ENCODE data around the gene RAB4B. TPM values are rescaled to one million over a fixed set of nuclear protein-coding genes. Genes with fewer than 3 reads are reported as not detected.

Gene RAB4B
- total and polyA plus RNA-seq, 2 experiments from 2014 or later = 27.4 to 29.0 TPM

DNA sequence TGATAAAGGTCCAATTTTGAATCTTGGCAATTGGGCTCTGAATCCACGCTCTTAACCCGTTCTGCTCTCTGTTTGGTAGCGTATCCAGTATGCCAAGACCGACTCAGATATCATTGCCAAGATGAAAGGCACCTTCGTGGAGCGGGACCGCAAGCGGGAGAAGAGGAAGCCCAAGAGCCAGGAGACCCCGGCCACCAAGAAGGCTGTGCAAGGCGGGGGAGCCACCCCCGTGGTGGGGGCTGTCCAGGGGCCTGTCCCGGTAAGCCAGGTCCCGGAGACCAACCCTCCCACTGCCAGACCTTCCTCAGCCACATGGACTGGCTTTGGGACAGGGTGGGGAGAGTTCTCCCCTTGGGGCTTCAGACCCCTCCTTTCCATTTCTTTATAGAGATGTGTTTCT, 18.7 kb upstream of the RAB4B start:
- Mint-ChIP-seq H3K4me1 (peaks cover 11% of the 10 kb centered on the region), H3K27ac (no peak overlapping the region), H3K36me3 (ENCODE audit: low read depth) (peaks cover 95% of the 10 kb centered on the region), H3K9me3 (no peaks in the 10 kb centered on the region), H3K27me3 (ENCODE audit: insufficient read depth, low read depth, poor library complexity) (peaks cover under 1% of the 10 kb centered on the region), H3K4me3 (no peak overlapping the region)
- ATAC-seq (no peak), DNase-seq (ENCODE audit: low spot score) (no peak)
- peaks cover 78% of the 10 kb centered on the region for H3K36me3 ChIP-seq (ENCODE audit: insufficient read depth)
- H3K9me2 ChIP-seq (ENCODE audit: insufficient read depth) = no peaks in the 10 kb centered on the region
- no peak overlapping the region for H3K27ac ChIP-seq (ENCODE audit: low read depth)
- no peak overlapping the region for H3K4me2 ChIP-seq
- no peak overlapping the region for H3K4me3 ChIP-seq
- peaks cover 5% of the 10 kb centered on the region; the same call in 1 of the 2 replicates for H3K4me1 ChIP-seq (ENCODE audit: insufficient read depth)
- peaks cover 63% of the 10 kb centered on the region for H3K79me2 ChIP-seq (replicated peaks; ENCODE audit: insufficient read depth)
- TF ChIP-seq ZNF331 (CRISPR knock-in tag; IDR thresholded peaks at IDR 0.05; ENCODE audit: low read depth) = no peak
- TF ChIP-seq, protein P1, sequence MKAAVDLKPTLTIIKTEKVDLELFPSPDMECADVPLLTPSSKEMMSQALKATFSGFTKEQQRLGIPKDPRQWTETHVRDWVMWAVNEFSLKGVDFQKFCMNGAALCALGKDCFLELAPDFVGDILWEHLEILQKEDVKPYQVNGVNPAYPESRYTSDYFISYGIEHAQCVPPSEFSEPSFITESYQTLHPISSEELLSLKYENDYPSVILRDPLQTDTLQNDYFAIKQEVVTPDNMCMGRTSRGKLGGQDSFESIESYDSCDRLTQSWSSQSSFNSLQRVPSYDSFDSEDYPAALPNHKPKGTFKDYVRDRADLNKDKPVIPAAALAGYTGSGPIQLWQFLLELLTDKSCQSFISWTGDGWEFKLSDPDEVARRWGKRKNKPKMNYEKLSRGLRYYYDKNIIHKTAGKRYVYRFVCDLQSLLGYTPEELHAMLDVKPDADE (IDR thresholded peaks at IDR 0.05) = no peak
- TF ChIP-seq JUNB (IDR thresholded peaks at IDR 0.05; ENCODE audit: unreplicated experiment) = no peak
- TF ChIP-seq, protein P2, sequence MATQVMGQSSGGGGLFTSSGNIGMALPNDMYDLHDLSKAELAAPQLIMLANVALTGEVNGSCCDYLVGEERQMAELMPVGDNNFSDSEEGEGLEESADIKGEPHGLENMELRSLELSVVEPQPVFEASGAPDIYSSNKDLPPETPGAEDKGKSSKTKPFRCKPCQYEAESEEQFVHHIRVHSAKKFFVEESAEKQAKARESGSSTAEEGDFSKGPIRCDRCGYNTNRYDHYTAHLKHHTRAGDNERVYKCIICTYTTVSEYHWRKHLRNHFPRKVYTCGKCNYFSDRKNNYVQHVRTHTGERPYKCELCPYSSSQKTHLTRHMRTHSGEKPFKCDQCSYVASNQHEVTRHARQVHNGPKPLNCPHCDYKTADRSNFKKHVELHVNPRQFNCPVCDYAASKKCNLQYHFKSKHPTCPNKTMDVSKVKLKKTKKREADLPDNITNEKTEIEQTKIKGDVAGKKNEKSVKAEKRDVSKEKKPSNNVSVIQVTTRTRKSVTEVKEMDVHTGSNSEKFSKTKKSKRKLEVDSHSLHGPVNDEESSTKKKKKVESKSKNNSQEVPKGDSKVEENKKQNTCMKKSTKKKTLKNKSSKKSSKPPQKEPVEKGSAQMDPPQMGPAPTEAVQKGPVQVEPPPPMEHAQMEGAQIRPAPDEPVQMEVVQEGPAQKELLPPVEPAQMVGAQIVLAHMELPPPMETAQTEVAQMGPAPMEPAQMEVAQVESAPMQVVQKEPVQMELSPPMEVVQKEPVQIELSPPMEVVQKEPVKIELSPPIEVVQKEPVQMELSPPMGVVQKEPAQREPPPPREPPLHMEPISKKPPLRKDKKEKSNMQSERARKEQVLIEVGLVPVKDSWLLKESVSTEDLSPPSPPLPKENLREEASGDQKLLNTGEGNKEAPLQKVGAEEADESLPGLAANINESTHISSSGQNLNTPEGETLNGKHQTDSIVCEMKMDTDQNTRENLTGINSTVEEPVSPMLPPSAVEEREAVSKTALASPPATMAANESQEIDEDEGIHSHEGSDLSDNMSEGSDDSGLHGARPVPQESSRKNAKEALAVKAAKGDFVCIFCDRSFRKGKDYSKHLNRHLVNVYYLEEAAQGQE (IDR thresholded peaks at IDR 0.05; ENCODE audit: unreplicated experiment) = no peak
- TF ChIP-seq POLR2AphosphoS5 (IDR thresholded peaks at IDR 0.05; ENCODE audit: low read depth) = no peak
- TF ChIP-seq, protein P3, sequence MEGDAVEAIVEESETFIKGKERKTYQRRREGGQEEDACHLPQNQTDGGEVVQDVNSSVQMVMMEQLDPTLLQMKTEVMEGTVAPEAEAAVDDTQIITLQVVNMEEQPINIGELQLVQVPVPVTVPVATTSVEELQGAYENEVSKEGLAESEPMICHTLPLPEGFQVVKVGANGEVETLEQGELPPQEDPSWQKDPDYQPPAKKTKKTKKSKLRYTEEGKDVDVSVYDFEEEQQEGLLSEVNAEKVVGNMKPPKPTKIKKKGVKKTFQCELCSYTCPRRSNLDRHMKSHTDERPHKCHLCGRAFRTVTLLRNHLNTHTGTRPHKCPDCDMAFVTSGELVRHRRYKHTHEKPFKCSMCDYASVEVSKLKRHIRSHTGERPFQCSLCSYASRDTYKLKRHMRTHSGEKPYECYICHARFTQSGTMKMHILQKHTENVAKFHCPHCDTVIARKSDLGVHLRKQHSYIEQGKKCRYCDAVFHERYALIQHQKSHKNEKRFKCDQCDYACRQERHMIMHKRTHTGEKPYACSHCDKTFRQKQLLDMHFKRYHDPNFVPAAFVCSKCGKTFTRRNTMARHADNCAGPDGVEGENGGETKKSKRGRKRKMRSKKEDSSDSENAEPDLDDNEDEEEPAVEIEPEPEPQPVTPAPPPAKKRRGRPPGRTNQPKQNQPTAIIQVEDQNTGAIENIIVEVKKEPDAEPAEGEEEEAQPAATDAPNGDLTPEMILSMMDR (conservative IDR thresholded peaks at IDR 0.05; ENCODE audit: low read depth in 2 of 2) = no peak
- TF ChIP-seq, protein P4, sequence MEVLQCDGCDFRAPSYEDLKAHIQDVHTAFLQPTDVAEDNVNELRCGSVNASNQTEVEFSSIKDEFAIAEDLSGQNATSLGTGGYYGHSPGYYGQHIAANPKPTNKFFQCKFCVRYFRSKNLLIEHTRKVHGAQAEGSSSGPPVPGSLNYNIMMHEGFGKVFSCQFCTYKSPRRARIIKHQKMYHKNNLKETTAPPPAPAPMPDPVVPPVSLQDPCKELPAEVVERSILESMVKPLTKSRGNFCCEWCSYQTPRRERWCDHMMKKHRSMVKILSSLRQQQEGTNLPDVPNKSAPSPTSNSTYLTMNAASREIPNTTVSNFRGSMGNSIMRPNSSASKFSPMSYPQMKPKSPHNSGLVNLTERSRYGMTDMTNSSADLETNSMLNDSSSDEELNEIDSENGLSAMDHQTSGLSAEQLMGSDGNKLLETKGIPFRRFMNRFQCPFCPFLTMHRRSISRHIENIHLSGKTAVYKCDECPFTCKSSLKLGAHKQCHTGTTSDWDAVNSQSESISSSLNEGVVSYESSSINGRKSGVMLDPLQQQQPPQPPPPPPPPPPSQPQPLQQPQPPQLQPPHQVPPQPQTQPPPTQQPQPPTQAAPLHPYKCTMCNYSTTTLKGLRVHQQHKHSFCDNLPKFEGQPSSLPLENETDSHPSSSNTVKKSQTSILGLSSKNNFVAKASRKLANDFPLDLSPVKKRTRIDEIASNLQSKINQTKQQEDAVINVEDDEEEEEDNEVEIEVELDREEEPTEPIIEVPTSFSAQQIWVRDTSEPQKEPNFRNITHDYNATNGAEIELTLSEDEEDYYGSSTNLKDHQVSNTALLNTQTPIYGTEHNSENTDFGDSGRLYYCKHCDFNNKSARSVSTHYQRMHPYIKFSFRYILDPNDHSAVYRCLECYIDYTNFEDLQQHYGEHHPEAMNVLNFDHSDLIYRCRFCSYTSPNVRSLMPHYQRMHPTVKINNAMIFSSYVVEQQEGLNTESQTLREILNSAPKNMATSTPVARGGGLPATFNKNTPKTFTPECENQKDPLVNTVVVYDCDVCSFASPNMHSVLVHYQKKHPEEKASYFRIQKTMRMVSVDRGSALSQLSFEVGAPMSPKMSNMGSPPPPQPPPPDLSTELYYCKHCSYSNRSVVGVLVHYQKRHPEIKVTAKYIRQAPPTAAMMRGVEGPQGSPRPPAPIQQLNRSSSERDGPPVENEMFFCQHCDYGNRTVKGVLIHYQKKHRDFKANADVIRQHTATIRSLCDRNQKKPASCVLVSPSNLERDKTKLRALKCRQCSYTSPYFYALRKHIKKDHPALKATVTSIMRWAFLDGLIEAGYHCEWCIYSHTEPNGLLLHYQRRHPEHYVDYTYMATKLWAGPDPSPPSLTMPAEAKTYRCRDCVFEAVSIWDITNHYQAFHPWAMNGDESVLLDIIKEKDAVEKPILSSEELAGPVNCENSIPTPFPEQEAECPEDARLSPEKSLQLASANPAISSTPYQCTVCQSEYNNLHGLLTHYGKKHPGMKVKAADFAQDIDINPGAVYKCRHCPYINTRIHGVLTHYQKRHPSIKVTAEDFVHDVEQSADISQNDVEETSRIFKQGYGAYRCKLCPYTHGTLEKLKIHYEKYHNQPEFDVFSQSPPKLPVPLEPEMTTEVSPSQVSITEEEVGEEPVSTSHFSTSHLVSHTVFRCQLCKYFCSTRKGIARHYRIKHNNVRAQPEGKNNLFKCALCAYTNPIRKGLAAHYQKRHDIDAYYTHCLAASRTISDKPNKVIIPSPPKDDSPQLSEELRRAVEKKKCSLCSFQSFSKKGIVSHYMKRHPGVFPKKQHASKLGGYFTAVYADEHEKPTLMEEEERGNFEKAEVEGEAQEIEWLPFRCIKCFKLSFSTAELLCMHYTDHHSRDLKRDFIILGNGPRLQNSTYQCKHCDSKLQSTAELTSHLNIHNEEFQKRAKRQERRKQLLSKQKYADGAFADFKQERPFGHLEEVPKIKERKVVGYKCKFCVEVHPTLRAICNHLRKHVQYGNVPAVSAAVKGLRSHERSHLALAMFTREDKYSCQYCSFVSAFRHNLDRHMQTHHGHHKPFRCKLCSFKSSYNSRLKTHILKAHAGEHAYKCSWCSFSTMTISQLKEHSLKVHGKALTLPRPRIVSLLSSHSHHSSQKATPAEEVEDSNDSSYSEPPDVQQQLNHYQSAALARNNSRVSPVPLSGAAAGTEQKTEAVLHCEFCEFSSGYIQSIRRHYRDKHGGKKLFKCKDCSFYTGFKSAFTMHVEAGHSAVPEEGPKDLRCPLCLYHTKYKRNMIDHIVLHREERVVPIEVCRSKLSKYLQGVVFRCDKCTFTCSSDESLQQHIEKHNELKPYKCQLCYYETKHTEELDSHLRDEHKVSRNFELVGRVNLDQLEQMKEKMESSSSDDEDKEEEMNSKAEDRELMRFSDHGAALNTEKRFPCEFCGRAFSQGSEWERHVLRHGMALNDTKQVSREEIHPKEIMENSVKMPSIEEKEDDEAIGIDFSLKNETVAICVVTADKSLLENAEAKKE (CRISPR knock-in tag; IDR thresholded peaks at IDR 0.05) = no peak
- no peak for TF ChIP-seq EZH2 (IDR thresholded peaks at IDR 0.05; ENCODE audit: low read depth, unreplicated experiment)
- no peak for TF ChIP-seq ZNF114 (CRISPR knock-in tag; IDR thresholded peaks at IDR 0.05)
- no peak for TF ChIP-seq CREB1 (CRISPR knock-in tag; IDR thresholded peaks at IDR 0.05; ENCODE audit: low read depth)
- TF ChIP-seq STAT1 (IDR thresholded peaks at IDR 0.05; ENCODE audit: unreplicated experiment) = no peak
- no peak for TF ChIP-seq EZH2phosphoT487 (IDR thresholded peaks at IDR 0.05; ENCODE audit: unreplicated experiment)
- no peak for TF ChIP-seq NANOG (IDR thresholded peaks at IDR 0.05; ENCODE audit: borderline replicate concordance)
- no peak overlapping the region for H2AFZ ChIP-seq
- H3K27me3 ChIP-seq (ENCODE audit: insufficient read depth) = no peaks in the 10 kb centered on the region
- peaks cover 73% of the 10 kb centered on the region for H4K20me1 ChIP-seq (replicated peaks; ENCODE audit: insufficient read depth)
- H3F3A ChIP-seq (replicated peaks; ENCODE audit: low read depth) = peaks cover 60% of the 10 kb centered on the region
